ENCODE measurements around the gene TMEM87A.
"Not testable (repeated sequence)": the region's sequence is repeated elsewhere in the genome, so short reads cannot be mapped to it uniquely, and the experiment has no call there.

DNA sequence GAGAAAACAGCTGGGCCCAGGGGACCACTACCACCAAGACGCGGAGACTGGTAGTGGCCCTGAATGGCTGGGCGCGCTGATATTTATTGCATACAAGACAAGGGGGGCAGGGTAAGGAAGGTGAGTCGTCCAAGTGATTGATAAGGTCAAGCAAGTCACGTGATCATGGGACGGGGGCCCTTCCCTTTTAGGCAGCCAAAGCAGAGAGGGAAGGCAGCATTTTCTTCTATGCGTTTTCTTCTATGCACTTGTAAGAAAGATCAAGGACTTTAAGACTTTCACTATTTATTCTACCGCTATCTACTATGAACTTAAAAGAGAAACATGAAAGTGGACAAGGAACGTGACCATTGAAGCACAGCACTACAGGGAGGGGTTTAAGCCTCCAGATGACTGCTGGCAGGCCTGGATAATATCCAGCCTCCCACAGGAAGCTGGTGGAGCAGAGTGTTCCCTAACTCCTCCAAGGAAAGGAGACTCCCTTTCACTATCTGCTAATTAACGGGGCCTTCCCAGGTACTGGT lies 43.1 kb upstream of the TMEM87A start:
- TF ChIP-seq, protein P1, sequence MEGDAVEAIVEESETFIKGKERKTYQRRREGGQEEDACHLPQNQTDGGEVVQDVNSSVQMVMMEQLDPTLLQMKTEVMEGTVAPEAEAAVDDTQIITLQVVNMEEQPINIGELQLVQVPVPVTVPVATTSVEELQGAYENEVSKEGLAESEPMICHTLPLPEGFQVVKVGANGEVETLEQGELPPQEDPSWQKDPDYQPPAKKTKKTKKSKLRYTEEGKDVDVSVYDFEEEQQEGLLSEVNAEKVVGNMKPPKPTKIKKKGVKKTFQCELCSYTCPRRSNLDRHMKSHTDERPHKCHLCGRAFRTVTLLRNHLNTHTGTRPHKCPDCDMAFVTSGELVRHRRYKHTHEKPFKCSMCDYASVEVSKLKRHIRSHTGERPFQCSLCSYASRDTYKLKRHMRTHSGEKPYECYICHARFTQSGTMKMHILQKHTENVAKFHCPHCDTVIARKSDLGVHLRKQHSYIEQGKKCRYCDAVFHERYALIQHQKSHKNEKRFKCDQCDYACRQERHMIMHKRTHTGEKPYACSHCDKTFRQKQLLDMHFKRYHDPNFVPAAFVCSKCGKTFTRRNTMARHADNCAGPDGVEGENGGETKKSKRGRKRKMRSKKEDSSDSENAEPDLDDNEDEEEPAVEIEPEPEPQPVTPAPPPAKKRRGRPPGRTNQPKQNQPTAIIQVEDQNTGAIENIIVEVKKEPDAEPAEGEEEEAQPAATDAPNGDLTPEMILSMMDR (IDR thresholded peaks at IDR 0.05; ENCODE audit: borderline replicate concordance, extremely low read depth, low read length, poor library complexity, severe bottlenecking) = not testable (repeated sequence)
- TF ChIP-seq EZH2 (IDR thresholded peaks at IDR 0.05; ENCODE audit: borderline replicate concordance, low read depth, low read length, severe bottlenecking) = not testable (repeated sequence)

Data from DND-41 (cell line).